Measurements from ENCODE around the gene APC2.

APC2 gene

DNA sequence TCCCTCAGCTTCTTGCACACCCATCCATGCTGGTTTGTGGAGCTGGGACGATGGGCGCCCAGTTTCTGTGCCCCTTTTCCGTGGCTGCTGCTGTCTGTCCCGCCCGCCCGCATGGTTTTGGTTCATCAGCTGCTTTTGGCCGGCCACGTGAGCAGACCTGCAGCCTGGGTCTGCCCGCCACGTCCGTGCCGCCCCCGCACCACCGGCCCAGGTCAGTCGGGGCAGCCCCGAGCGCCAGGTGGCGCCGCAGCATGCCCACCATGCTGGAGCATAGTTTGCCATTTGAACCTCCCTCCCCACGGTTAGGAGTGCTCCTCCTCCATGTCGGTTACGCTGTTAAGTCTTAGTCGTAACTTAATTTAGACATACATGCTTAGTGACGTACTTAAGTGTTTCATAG lies 27.0 kb upstream of the APC2 start:
- no peaks in the 10 kb centered on the region for H3K27me3 Mint-ChIP-seq (ENCODE audit: low read depth, poor library complexity)
- H3K4me3 Mint-ChIP-seq = peak overlapping the region; percentile 63
- peaks cover 31% of the 10 kb centered on the region for H3K36me3 Mint-ChIP-seq (ENCODE audit: low read depth)
- H3K9me3 Mint-ChIP-seq = no peaks in the 10 kb centered on the region
- TF ChIP-seq, protein P1, sequence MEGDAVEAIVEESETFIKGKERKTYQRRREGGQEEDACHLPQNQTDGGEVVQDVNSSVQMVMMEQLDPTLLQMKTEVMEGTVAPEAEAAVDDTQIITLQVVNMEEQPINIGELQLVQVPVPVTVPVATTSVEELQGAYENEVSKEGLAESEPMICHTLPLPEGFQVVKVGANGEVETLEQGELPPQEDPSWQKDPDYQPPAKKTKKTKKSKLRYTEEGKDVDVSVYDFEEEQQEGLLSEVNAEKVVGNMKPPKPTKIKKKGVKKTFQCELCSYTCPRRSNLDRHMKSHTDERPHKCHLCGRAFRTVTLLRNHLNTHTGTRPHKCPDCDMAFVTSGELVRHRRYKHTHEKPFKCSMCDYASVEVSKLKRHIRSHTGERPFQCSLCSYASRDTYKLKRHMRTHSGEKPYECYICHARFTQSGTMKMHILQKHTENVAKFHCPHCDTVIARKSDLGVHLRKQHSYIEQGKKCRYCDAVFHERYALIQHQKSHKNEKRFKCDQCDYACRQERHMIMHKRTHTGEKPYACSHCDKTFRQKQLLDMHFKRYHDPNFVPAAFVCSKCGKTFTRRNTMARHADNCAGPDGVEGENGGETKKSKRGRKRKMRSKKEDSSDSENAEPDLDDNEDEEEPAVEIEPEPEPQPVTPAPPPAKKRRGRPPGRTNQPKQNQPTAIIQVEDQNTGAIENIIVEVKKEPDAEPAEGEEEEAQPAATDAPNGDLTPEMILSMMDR (IDR thresholded peaks at IDR 0.05) = no peak
- peak overlapping the region; percentile 97 for H3K27ac Mint-ChIP-seq
- peaks cover 76% of the 10 kb centered on the region for H3K4me1 Mint-ChIP-seq
- no peak for DNase-seq

- peak overlapping the region; percentile 92 for H3K27ac Mint-ChIP-seq
- peak overlapping the region; percentile 63 for H3K4me3 Mint-ChIP-seq
- no peaks in the 10 kb centered on the region for H3K9me3 Mint-ChIP-seq
- peaks cover 71% of the 10 kb centered on the region for H3K4me1 Mint-ChIP-seq
- DNase-seq = no peak
- no peaks in the 10 kb centered on the region for H3K27me3 Mint-ChIP-seq (ENCODE audit: low read depth, poor library complexity)
- H3K36me3 Mint-ChIP-seq (ENCODE audit: low read depth) = peaks cover 34% of the 10 kb centered on the region
- TF ChIP-seq, protein P1 (IDR thresholded peaks at IDR 0.05) = no peak
Observed at GRCh38 chr19:1423436-1424191, 26.3 kb upstream of the APC2 start.

DNA sequence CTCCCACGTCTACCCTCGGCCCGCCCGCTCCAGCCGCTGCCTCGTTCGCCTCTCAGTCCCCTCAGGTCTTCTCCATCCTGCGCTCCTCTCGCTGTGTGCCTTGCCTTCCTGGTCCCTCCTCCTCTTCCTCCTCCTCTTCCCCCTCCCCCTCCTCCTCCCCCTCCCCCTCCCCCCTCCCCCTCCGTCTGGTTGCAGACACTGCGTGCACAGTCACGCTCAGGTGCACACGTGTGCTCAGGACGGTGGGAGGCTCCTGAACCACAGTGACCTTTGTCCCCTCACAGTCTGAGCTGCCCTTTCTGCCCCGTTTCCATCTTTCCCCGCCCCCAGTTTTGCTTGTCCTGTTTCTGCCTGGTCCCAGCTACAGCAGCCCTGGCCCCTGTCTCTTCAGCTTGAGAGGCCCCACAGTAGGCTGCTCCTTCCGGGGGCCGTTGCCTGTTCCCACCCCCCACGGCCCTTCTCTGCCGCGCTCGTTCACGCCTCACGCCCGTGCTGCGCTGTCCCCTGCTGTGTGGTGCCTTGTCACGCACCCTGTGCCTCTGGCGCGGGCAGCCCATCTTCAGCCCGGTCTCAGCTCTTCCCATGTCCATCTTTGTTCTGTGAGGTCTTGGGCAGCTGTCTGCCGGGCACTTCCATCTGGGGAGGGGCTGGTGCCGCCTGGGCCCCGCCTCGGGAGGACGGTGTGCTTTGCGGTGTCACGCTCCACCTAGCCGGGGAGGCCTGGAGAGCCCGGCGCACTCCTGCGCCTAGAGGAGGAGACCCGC lies 25.5 kb upstream of the APC2 start:
- H3K9me3 Mint-ChIP-seq = no peaks in the 10 kb centered on the region
- H3K27me3 Mint-ChIP-seq (ENCODE audit: low read depth, poor library complexity) = no peaks in the 10 kb centered on the region
- H3K27ac Mint-ChIP-seq = peak overlapping the region; percentile 92
- H3K4me3 Mint-ChIP-seq = peak overlapping the region; percentile 67
- TF ChIP-seq, protein P1 (IDR thresholded peaks at IDR 0.05) = no peak
- peak; percentile 59 for DNase-seq
- H3K36me3 Mint-ChIP-seq (ENCODE audit: low read depth) = peaks cover 31% of the 10 kb centered on the region
- H3K4me1 Mint-ChIP-seq = peaks cover 68% of the 10 kb centered on the region

- Mint-ChIP-seq H3K4me1 (peaks cover 69% of the 10 kb centered on the region), H3K9me3 (no peaks in the 10 kb centered on the region), H3K4me3 (peak overlapping the region; percentile 71), H3K27ac (peak overlapping the region; percentile 92), H3K27me3 (ENCODE audit: low read depth, poor library complexity) (no peaks in the 10 kb centered on the region), H3K36me3 (ENCODE audit: low read depth) (peaks cover 26% of the 10 kb centered on the region)
- TF ChIP-seq, protein P1 (IDR thresholded peaks at IDR 0.05) = no peak
- DNase-seq = no peak
Observed at GRCh38 chr19:1425102-1425837, 24.7 kb upstream of the APC2 start.

- Mint-ChIP-seq H3K27me3 (ENCODE audit: low read depth, poor library complexity) (no peaks in the 10 kb centered on the region), H3K4me3 (peak overlapping the region; percentile 54), H3K9me3 (no peaks in the 10 kb centered on the region), H3K36me3 (ENCODE audit: low read depth) (peaks cover 22% of the 10 kb centered on the region), H3K4me1 (peaks cover 64% of the 10 kb centered on the region), H3K27ac (peak overlapping the region; percentile 92)
- DNase-seq = no peak
- TF ChIP-seq, protein P1 (IDR thresholded peaks at IDR 0.05) = no peak
Observed at GRCh38 chr19:1425902-1426301, 24.0 kb upstream of the APC2 start.

Measured in nephron progenitor cell (in vitro differentiated cells).